GM10248 (cell line): ENCODE results near the gene MTHFD1L.

Experiments
- CTCF ChIA-PET: fragments of 300-600 bp; sonication (Branson Sonifier 250); formaldehyde crosslinking; extraction: SDS; loops from one replicate; lab custom pipeline; 2021; ENCODE audit warnings: antibody characterized with exemption; lab: Yijun Ruan, JAX
- POLR2A ChIA-PET: fragments of 350-650 bp; sonication (Branson Sonifier 250); formaldehyde crosslinking; extraction: SDS; loops from one replicate; lab custom pipeline; 2020; ENCODE audit warnings: antibody characterized with exemption; lab: Yijun Ruan, JAX
- DNase-seq: peaks from one replicate; pipeline ENCODE4 v3.0.0; 2012; ENCODE audit errors: extremely low spot score
- TF ChIP-seq, protein P1 (sequence below): IDR thresholded peaks from 2 replicates; pipeline ENCODE4 v1.5.1; 2012; ENCODE audit warnings: mild to moderate bottlenecking, low read depth; ENCODE audit errors: extremely low read depth, missing control alignments, control extremely low read depth

MTHFD1L gene

GRCh38 chr6:151073701-151074100 is 208.2 kb downstream of the MTHFD1L start:
- POLR2A ChIA-PET = no interaction called here
- CTCF ChIA-PET = interaction anchor here (0.9 kb wide), 1 partner anchor 15 kb away, joined by 3 read pairs; no protein-coding TSS in a partner anchor
- TF ChIP-seq, protein P1, sequence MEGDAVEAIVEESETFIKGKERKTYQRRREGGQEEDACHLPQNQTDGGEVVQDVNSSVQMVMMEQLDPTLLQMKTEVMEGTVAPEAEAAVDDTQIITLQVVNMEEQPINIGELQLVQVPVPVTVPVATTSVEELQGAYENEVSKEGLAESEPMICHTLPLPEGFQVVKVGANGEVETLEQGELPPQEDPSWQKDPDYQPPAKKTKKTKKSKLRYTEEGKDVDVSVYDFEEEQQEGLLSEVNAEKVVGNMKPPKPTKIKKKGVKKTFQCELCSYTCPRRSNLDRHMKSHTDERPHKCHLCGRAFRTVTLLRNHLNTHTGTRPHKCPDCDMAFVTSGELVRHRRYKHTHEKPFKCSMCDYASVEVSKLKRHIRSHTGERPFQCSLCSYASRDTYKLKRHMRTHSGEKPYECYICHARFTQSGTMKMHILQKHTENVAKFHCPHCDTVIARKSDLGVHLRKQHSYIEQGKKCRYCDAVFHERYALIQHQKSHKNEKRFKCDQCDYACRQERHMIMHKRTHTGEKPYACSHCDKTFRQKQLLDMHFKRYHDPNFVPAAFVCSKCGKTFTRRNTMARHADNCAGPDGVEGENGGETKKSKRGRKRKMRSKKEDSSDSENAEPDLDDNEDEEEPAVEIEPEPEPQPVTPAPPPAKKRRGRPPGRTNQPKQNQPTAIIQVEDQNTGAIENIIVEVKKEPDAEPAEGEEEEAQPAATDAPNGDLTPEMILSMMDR = no peak
- DNase-seq = no peak

- ChIA-PET CTCF (no interaction called here), POLR2A (no interaction called here)
- no peak for DNase-seq
- TF ChIP-seq, protein P1 = no peak
These were observed 209.5 kb downstream of the MTHFD1L start for GRCh38 chr6:151075005-151075404.

GRCh38 chr6:151075527-151075926 is 210.0 kb downstream of the MTHFD1L start:
- DNase-seq = no peak
- TF ChIP-seq, protein P1 = no peak
- CTCF ChIA-PET = interaction anchor here (1.1 kb wide), 1 partner anchor 13 kb away, joined by 4 read pairs; no protein-coding TSS in a partner anchor
- POLR2A ChIA-PET = no interaction called here

DNA sequence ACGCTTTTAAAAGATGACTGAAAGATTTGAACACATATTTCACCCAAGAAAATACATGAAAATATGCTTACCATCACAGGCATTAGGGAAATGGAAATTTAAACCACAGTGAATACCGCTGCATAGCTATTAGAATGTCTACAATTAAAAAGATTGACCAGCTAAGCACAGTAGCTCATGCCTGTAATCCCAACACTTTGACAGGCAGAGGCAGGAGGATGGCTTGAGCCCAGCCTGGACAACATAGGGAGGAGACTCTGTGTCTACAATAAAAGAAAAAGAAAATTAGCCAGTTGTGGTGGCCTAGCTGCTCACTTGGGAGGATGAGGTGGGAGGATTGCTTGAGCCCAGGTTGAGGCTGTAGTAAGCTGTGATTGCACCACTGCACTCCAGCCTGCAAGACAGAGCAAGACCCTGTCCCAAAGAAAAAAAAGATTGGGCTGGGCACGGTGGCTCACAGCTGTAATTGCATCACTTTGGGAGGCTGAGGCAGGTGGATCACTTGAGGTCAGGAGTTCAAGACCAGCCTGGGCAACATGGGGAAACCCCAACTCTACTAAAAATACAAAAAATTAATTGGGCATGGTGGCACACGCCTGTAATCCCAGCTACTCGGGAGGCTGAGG is 210.5 kb downstream of the MTHFD1L start:
- ChIA-PET CTCF (interaction anchor here (1.1 kb wide), 1 partner anchor 14 kb away, joined by 4 read pairs; no protein-coding TSS in a partner anchor), POLR2A (no interaction called here)
- TF ChIP-seq, protein P1 = no peak
- DNase-seq = no peak

DNA sequence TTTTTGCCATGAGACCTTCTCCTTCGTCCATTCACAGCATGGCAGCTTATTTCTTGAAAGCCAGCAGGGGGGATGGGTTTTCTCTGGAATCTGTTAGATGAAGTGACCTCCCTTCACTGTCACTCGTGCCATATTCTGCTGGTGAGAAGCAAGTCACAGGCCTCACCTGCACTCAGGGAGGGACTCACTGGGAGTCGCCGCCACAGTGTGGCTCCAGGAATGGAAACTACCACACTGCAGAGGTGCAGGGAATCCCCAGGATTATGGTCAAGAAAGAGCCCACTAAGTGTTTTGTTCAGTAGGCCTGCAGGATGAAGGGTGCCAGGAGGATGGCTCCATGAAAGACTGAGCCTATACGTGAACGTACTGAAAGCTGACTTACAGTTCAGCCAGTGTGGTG is 213.2 kb downstream of the MTHFD1L start:
- CTCF ChIA-PET = interaction anchor here (0.8 to 2.6 kb wide), 4 partner anchors 9 to 256 kb away, joined by 3 to 10 read pairs (median 4); no protein-coding TSS in a partner anchor
- POLR2A ChIA-PET = no interaction called here
- no peak for DNase-seq
- TF ChIP-seq, protein P1 = no peak

- TF ChIP-seq, protein P1 = no peak
- POLR2A ChIA-PET = no interaction called here
These were observed 216.2 kb downstream of the MTHFD1L start for GRCh38 chr6:151081656-151082055.

More at GRCh38 chr6:151081656-151082055, 216.2 kb downstream of the MTHFD1L start:
- CTCF ChIA-PET = interaction anchor here (0.7 to 1.5 kb wide), 3 partner anchors 16 to 242 kb away, joined by 3 read pairs; no protein-coding TSS in a partner anchor
- no peak for DNase-seq
